Measurements from ENCODE around the gene GTPBP8. TPM values are rescaled to one million over a fixed set of nuclear protein-coding genes. Genes with fewer than 3 reads are reported as not detected.

The GTPBP8 gene
- total and polyA plus RNA-seq, 2 donors (not counting 1 experiment from before 2014, with no cell fraction given) = 20.5 to 23.5 TPM

GRCh38 chr3:112976001-112976400 lies 14.8 kb upstream of the GTPBP8 start:
- no peak overlapping the region for H2AFZ ChIP-seq (ENCODE audit: insufficient read depth, low read depth, low read length, poor library complexity, severe bottlenecking)
- H3K9me3 Mint-ChIP-seq (ENCODE audit: insufficient read depth) = no peaks in the 10 kb centered on the region
- no peaks in the 10 kb centered on the region for H3K79me2 ChIP-seq (ENCODE audit: control insufficient read depth, insufficient read depth, low read length)
- no peaks in the 10 kb centered on the region for H4K20me1 ChIP-seq (ENCODE audit: control insufficient read depth, insufficient read depth, low read length, poor library complexity, severe bottlenecking)
- intact Hi-C loops (cut with micrococcal nuclease) = loop anchor here (5.0 to 10.0 kb wide), 2 partner anchors 119 to 681 kb away; partner anchors contain the start of gene SLC9C1
- ChIA-PET POLR2A (interaction anchor here (0.7 kb wide), 1 partner anchor 43 kb away, joined by 5 read pairs; no protein-coding TSS in a partner anchor), CTCF (interaction anchor here (1.1 to 6.7 kb wide), 4 partner anchors 15 to 332 kb away, joined by 3 to 43 read pairs (median 10); partner anchors contain the start of gene GTPBP8)
- H3K4me1 ChIP-seq (ENCODE audit: control insufficient read depth in 2 of 2, insufficient read depth in 2 of 2, low read length in 2 of 2) = peaks cover 48 to 50% of the 10 kb centered on the region in 2 donors
- H3K27ac Mint-ChIP-seq = peak overlapping the region; percentile 32
- no peak overlapping the region for H3K27ac ChIP-seq (ENCODE audit: low read length in 2 of 2)
- H3K9me3 ChIP-seq (ENCODE audit: control extremely low read depth in 1 of 3, control insufficient read depth in 2 of 3, insufficient read depth in 1 of 3, low read length in 2 of 3) = no peaks in the 10 kb centered on the region
- no peaks in the 10 kb centered on the region for H3K27me3 Mint-ChIP-seq
- DNase-seq (no peak), ATAC-seq (ENCODE audit: low read depth) (no peak)
- no peak overlapping the region for H3K4me3 ChIP-seq (ENCODE audit: control extremely low read depth in 1 of 5, extremely low read depth in 1 of 5, insufficient read depth in 1 of 5, low read depth in 2 of 5, low read length in 4 of 5)
- H3K4me2 ChIP-seq (replicated peaks; ENCODE audit: low read depth, low read length, poor library complexity, severe bottlenecking) = peak overlapping the region; percentile 19
- H3K9ac ChIP-seq (ENCODE audit: low read length) = no peak overlapping the region
- no peaks in the 10 kb centered on the region for H3K27me3 ChIP-seq (replicated peaks in 1 of 4; ENCODE audit: control extremely low read depth in 1 of 4, control insufficient read depth in 3 of 4, insufficient read depth in 4 of 4, low read length in 3 of 4)
- peaks cover 63% of the 10 kb centered on the region for H3K4me1 Mint-ChIP-seq
- TF ChIP-seq, protein P1, sequence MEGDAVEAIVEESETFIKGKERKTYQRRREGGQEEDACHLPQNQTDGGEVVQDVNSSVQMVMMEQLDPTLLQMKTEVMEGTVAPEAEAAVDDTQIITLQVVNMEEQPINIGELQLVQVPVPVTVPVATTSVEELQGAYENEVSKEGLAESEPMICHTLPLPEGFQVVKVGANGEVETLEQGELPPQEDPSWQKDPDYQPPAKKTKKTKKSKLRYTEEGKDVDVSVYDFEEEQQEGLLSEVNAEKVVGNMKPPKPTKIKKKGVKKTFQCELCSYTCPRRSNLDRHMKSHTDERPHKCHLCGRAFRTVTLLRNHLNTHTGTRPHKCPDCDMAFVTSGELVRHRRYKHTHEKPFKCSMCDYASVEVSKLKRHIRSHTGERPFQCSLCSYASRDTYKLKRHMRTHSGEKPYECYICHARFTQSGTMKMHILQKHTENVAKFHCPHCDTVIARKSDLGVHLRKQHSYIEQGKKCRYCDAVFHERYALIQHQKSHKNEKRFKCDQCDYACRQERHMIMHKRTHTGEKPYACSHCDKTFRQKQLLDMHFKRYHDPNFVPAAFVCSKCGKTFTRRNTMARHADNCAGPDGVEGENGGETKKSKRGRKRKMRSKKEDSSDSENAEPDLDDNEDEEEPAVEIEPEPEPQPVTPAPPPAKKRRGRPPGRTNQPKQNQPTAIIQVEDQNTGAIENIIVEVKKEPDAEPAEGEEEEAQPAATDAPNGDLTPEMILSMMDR (IDR thresholded peaks at IDR 0.05) = no peak
- TF ChIP-seq EZH2 (IDR thresholded peaks at IDR 0.05; ENCODE audit: borderline replicate concordance, insufficient read depth, low read depth, low read length, poor library complexity, severe bottlenecking) = no peak
- no peaks in the 10 kb centered on the region for H3K36me3 ChIP-seq (replicated peaks in 1 of 2; ENCODE audit: control extremely low read depth in 1 of 2, control insufficient read depth in 1 of 2, extremely low read depth in 1 of 2, insufficient read depth in 2 of 2, low read length in 1 of 2)
- H3K4me3 Mint-ChIP-seq = peak overlapping the region; percentile 35

GRCh38 chr3:112976953-112977352 lies 13.8 kb upstream of the GTPBP8 start:
- Mint-ChIP-seq H3K4me3 (peak overlapping the region; percentile 1), H3K27ac (peak overlapping the region; percentile 1), H3K9me3 (ENCODE audit: insufficient read depth) (no peaks in the 10 kb centered on the region), H3K4me1 (peaks cover 59% of the 10 kb centered on the region), H3K27me3 (no peaks in the 10 kb centered on the region)
- no CpG with 5 or more reads among the region's 2 CpGs for WGBS (ENCODE audit: insufficient coverage)
- no peaks in the 10 kb centered on the region for H4K20me1 ChIP-seq (ENCODE audit: control insufficient read depth, insufficient read depth, low read length, poor library complexity, severe bottlenecking)
- TF ChIP-seq EZH2 (IDR thresholded peaks at IDR 0.05; ENCODE audit: borderline replicate concordance, insufficient read depth, low read depth, low read length, poor library complexity, severe bottlenecking) = no peak
- TF ChIP-seq, protein P1 (IDR thresholded peaks at IDR 0.05) = no peak
- H3K4me1 ChIP-seq (ENCODE audit: control insufficient read depth in 2 of 2, insufficient read depth in 2 of 2, low read length in 2 of 2) = peaks cover 48 to 50% of the 10 kb centered on the region in 2 donors
- ATAC-seq (ENCODE audit: low read depth) = no peak
- H3K27me3 ChIP-seq (replicated peaks in 1 of 4; ENCODE audit: control extremely low read depth in 1 of 4, control insufficient read depth in 3 of 4, insufficient read depth in 4 of 4, low read length in 3 of 4) = no peaks in the 10 kb centered on the region
- peak overlapping the region; percentile 17 for H3K4me2 ChIP-seq (replicated peaks; ENCODE audit: low read depth, low read length, poor library complexity, severe bottlenecking)
- no peak overlapping the region for H3K4me3 ChIP-seq (ENCODE audit: control extremely low read depth in 1 of 5, extremely low read depth in 1 of 5, insufficient read depth in 1 of 5, low read depth in 2 of 5, low read length in 4 of 5)
- POLR2A ChIA-PET = no interaction called here
- intact Hi-C loops (cut with micrococcal nuclease) = loop anchor here (5.0 to 10.0 kb wide), 2 partner anchors 120 to 682 kb away; partner anchors contain the start of gene SLC9C1
- H3K9me3 ChIP-seq (ENCODE audit: control extremely low read depth in 1 of 3, control insufficient read depth in 2 of 3, insufficient read depth in 1 of 3, low read length in 2 of 3) = no peaks in the 10 kb centered on the region
- CTCF ChIA-PET = interaction anchor here (1.1 to 6.7 kb wide), 4 partner anchors 14 to 333 kb away, joined by 3 to 43 read pairs (median 10); partner anchors contain the start of gene GTPBP8
- H3K79me2 ChIP-seq (ENCODE audit: control insufficient read depth, insufficient read depth, low read length) = no peaks in the 10 kb centered on the region
- no peak overlapping the region for H2AFZ ChIP-seq (ENCODE audit: insufficient read depth, low read depth, low read length, poor library complexity, severe bottlenecking)
- H3K36me3 ChIP-seq (replicated peaks in 1 of 2; ENCODE audit: control extremely low read depth in 1 of 2, control insufficient read depth in 1 of 2, extremely low read depth in 1 of 2, insufficient read depth in 2 of 2, low read length in 1 of 2) = no peaks in the 10 kb centered on the region
- H3K27ac ChIP-seq (ENCODE audit: low read length in 2 of 2) = no peak overlapping the region
- H3K9ac ChIP-seq (ENCODE audit: low read length) = no peak overlapping the region
- DNase-seq = peak; percentile 32

Data from B cell (primary cell).